Measurements from ENCODE around the gene GAK.
"Not testable (repeated sequence)": the region's sequence is repeated elsewhere in the genome, so short reads cannot be mapped to it uniquely, and the experiment has no call there.

Gene GAK

GRCh38 chr4:815464-816146 is 116.5 kb downstream of the GAK start:
- TF ChIP-seq CTCF (IDR thresholded peaks at IDR 0.05; ENCODE audit: borderline replicate concordance, control extremely low read depth, extremely low read depth, insufficient read depth, missing control alignments) = no peak
- in situ Hi-C loops (cut with MboI; ENCODE audit: low sequenced_read_pairs, unreplicated experiment) = no loop called here
- no peak for DNase-seq (ENCODE audit: low spot score)

GRCh38 chr4:814312-814850 is 117.7 kb downstream of the GAK start:
- in situ Hi-C loops (cut with MboI; ENCODE audit: low sequenced_read_pairs, unreplicated experiment) = no loop called here

GRCh38 chr4:813900-814299 is 118.2 kb downstream of the GAK start:
- in situ Hi-C loops (cut with MboI; ENCODE audit: low sequenced_read_pairs, unreplicated experiment) = no loop called here
- TF ChIP-seq CTCF (IDR thresholded peaks at IDR 0.05; ENCODE audit: borderline replicate concordance, control extremely low read depth, extremely low read depth, insufficient read depth, missing control alignments) = no peak
- DNase-seq (ENCODE audit: low spot score) = no peak

More at GRCh38 chr4:814312-814850, 117.7 kb downstream of the GAK start:
- TF ChIP-seq CTCF (IDR thresholded peaks at IDR 0.05; ENCODE audit: borderline replicate concordance, control extremely low read depth, extremely low read depth, insufficient read depth, missing control alignments) = no peak
- DNase-seq (ENCODE audit: low spot score) = no peak

GRCh38 chr4:808860-809570 is 123.1 kb downstream of the GAK start:
- no peak for DNase-seq (ENCODE audit: low spot score)
- in situ Hi-C loops (cut with MboI; ENCODE audit: low sequenced_read_pairs, unreplicated experiment) = no loop called here
- no peak for TF ChIP-seq CTCF (IDR thresholded peaks at IDR 0.05; ENCODE audit: borderline replicate concordance, control extremely low read depth, extremely low read depth, insufficient read depth, missing control alignments)

- TF ChIP-seq CTCF (IDR thresholded peaks at IDR 0.05; ENCODE audit: borderline replicate concordance, control extremely low read depth, extremely low read depth, insufficient read depth, missing control alignments) = no peak
- no peak for DNase-seq (ENCODE audit: low spot score)
- in situ Hi-C loops (cut with MboI; ENCODE audit: low sequenced_read_pairs, unreplicated experiment) = no loop called here
Observed at GRCh38 chr4:807792-808191, 124.3 kb downstream of the GAK start.

GRCh38 chr4:806979-807378 is 125.1 kb downstream of the GAK start:
- in situ Hi-C loops (cut with MboI; ENCODE audit: low sequenced_read_pairs, unreplicated experiment); DNase-seq (ENCODE audit: low spot score): not testable (repeated sequence)

GRCh38 chr4:804804-805203 is 127.3 kb downstream of the GAK start:
- in situ Hi-C loops (cut with MboI; ENCODE audit: low sequenced_read_pairs, unreplicated experiment) = no loop called here
- TF ChIP-seq CTCF (IDR thresholded peaks at IDR 0.05; ENCODE audit: borderline replicate concordance, control extremely low read depth, extremely low read depth, insufficient read depth, missing control alignments) = no peak
- no peak for DNase-seq (ENCODE audit: low spot score)
